Common myeloid progenitor, CD34-positive (primary cell): Measurements from ENCODE around the gene PRPH2.

Experiments
- CTCF ChIA-PET: fragments of 350-600 bp; sonication (Branson Sonifier 250); formaldehyde crosslinking; loops from one replicate; lab custom pipeline; 2021; ENCODE audit warnings: antibody characterized with exemption; lab: Charles Lee
- POLR2A ChIA-PET: fragments of 350-600 bp; sonication (Branson Sonifier 250); formaldehyde crosslinking; loops from one replicate; lab custom pipeline; 2021; ENCODE audit warnings: antibody characterized with exemption; lab: Charles Lee
- DNase-seq, 3 donors: peaks; one replicate each; pipeline versions ENCODE4 v3.0.0 to v3.0.0-alpha.2; 2013
- H3K27ac ChIP-seq, 2 experiments: 1 replicate in 1 of 2; 2 replicates in 1 of 2; pipeline ENCODE4 v1.7.0; 2013; ENCODE audit warnings: inconsistent platforms in 2 of 2, low read length in 2 of 2, mild to moderate bottlenecking in 2 of 2, low read depth in 1 of 2, moderate library complexity in 1 of 2; ENCODE audit not compliant: severe bottlenecking in 2 of 2, insufficient read depth in 1 of 2, poor library complexity in 1 of 2
- H3K27me3 ChIP-seq, 5 experiments: replicated peaks in 2 of 5; 1 replicate in 3 of 5; 2 replicates in 2 of 5; pipeline versions ENCODE4 v1.6.1 to v1.7.0; 2013; ENCODE audit warnings: low read length in 4 of 5, mild to moderate bottlenecking in 2 of 5, moderate library complexity in 2 of 5, inconsistent platforms in 1 of 5; ENCODE audit not compliant: insufficient read depth in 5 of 5, control insufficient read depth in 4 of 5
- H3K36me3 ChIP-seq, 4 experiments: 1 replicate in 2 of 4; 2 replicates in 2 of 4; pipeline versions ENCODE4 v1.6.1 to v1.7.0; 2013; ENCODE audit warnings: low read length in 3 of 4, control low read depth in 1 of 4, mild to moderate bottlenecking in 1 of 4; ENCODE audit not compliant: control insufficient read depth in 4 of 4, insufficient read depth in 4 of 4
- H3K4me1 ChIP-seq, 4 experiments: 1 replicate in 3 of 4; 2 replicates in 1 of 4; pipeline versions ENCODE4 v1.6.1 to v1.7.1; 2013; ENCODE audit warnings: low read length in 3 of 4, mild to moderate bottlenecking in 3 of 4, control low read depth in 1 of 4, inconsistent platforms in 1 of 4, moderate library complexity in 1 of 4; ENCODE audit not compliant: control insufficient read depth in 4 of 4, insufficient read depth in 4 of 4; ENCODE audit errors: control extremely low read depth in 1 of 4
- H3K4me3 ChIP-seq, 7 experiments: 1 replicate in 4 of 7; 2 replicates in 3 of 7; pipeline versions ENCODE4 v1.5.1 to v1.7.0; 2013; ENCODE audit warnings: mild to moderate bottlenecking in 7 of 7, low read length in 6 of 7, moderate library complexity in 6 of 7, inconsistent platforms in 2 of 7, low read depth in 2 of 7, control low read depth in 1 of 7; ENCODE audit not compliant: insufficient read depth in 4 of 7, control insufficient read depth in 1 of 7; ENCODE audit errors: extremely low read depth in 1 of 7
- H3K9me3 ChIP-seq, 5 experiments: 1 replicate in 4 of 5; 2 replicates in 1 of 5; pipeline versions ENCODE4 v1.6.1 to v1.7.1; 2013; ENCODE audit warnings: low read length in 4 of 5, mild to moderate bottlenecking in 2 of 5, inconsistent platforms in 1 of 5, low read depth in 1 of 5, moderate library complexity in 1 of 5; ENCODE audit not compliant: control insufficient read depth in 4 of 5, insufficient read depth in 2 of 5; ENCODE audit errors: control extremely low read depth in 1 of 5
- WGBS: methylation state at CpG from one replicate; pipeline ENCODE4 v1.1.5; 2013; ENCODE audit not compliant: insufficient coverage; 5-methylcytosine and 5-hydroxymethylcytosine counted together

Gene PRPH2

DNA sequence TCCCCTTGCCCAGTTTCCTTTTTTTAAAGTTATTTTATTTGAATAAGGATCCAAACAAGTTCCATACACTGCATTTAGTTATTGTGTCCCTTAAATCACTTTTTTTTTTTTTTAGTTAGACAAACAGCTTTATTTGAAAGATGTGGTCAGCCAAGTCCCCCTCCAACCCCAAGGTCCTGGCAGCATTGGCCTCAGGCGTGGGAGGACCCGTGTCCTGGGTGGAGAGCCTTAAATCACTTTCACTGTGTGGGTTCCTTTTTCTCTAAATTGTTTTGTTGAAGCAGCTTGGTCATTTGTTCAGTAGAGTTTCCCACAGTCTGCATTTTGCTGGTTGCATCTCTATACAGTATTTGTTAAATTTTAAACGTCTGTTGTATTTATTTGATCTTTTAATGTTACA, 28.7 kb upstream of the PRPH2 start:
- 100% methylated on average over 1 of the region's 3 CpGs for WGBS
- H3K4me1 ChIP-seq = peaks cover 0 to 26% (median 13%) of the 10 kb centered on the region in 4 experiments
- ChIA-PET POLR2A (no interaction called here), CTCF (no interaction called here)
- H3K9me3 ChIP-seq = no peaks in the 10 kb centered on the region
- DNase-seq = no peak
- no peak overlapping the region for H3K4me3 ChIP-seq
- no peaks in the 10 kb centered on the region for H3K27me3 ChIP-seq
- H3K36me3 ChIP-seq = peaks cover 0 to 8% (median 1%) of the 10 kb centered on the region in 4 experiments
- no peak overlapping the region for H3K27ac ChIP-seq

DNA sequence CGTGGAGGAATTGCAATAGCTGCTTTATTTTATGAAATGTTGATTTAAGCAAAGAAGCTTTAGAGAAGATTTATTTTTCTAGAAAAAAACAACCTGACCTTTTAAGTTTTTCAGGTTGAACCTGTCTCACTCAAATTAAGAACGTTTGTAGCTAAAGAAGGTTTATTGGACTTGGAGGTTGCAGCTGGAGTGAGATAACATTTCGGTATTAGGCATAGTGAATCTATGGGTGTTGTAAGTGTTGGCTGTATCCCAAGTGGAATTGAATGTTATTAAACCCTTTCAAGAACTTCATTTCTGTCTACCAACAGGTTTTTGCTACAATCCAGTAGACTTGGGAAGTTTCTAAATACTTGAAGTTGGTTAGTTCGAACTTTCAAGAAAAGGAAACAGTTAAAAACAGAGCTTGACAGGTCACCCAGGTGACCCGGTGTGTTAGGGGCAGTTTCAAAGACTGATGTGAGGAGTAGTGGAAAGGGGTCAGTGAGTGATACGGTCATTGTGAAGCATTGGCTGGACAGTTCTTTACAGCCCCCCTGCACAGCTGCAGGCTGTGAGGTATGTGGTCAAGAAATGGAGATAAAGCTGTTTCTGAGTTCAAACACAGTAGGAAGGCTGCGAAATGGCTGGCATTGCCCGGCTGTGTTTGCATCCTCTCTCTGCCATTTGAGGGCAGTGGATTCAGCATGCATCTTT, 26.0 kb upstream of the PRPH2 start:
- Histone ChIP-seq H3K36me3 (peaks cover 0 to 1% (median 0%) of the 10 kb centered on the region in 4 experiments), H3K4me3 (peak overlapping the region in 2 of 7 experiments; percentile 24 to 84), H3K27ac (peak overlapping the region in 1 of 2 experiments; percentile 96), H3K9me3 (no peaks in the 10 kb centered on the region), H3K4me1 (peaks cover 8 to 49% (median 34%) of the 10 kb centered on the region in 4 experiments), H3K27me3 (no peaks in the 10 kb centered on the region)
- ChIA-PET CTCF (interaction anchor here (0.8 to 1.7 kb wide), 9 partner anchors 9 to 56 kb away, joined by 3 to 9 read pairs (median 4); no protein-coding TSS in a partner anchor), POLR2A (interaction anchor here (4.6 to 4.9 kb wide), 2 partner anchors 22 to 34 kb away, joined by 34 to 84 read pairs; partner anchors contain the start of gene BICRAL)
- no peak for DNase-seq
- WGBS = 87% methylated on average over 5 of the region's 8 CpGs

DNA sequence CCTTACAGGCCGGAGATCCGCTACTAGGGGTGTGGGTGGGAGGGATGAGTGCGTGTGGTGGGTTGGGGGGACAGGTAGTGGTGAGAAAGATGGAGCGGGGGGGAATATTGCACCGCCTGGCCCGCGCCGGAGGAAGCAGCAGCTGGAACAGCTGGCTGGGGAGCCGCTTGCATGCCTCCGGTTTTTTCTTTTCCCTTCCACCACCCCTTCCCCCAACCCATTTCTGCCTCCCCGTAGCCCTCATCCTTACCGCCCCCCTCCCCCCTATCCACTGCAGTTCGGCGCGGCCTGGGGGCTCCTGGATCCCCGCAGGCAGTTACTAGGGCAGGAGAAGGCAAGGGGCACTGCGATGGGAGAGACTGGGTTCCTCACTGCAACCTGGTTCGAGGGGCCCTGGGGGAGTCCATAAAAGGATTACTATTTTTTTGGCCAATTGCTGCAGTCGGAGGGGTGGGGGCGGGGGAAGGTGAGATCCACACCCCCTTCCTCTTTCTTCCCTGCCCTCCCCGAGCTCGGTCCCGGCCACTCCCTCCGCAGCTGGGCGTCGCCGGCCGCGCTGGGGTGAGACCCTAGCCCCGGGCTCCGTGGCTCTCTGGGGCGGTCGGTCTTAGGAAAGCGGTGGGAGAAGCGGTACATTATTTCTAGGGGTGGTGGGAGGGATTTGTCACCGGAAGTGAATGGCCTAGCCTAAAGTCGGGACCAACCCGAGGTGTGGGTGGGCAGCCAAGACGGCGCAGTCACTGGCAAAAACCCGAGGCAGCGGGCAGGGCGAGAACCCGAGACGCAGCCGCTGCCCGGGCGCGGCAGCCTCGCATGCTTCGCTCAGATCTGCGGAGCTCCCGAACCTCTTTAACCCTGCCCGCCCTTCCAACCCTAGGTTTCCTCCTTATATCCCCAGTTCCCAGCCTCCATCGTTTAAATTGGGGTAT, 24.3 kb upstream of the PRPH2 start:
- ChIA-PET POLR2A (interaction anchor here (0.5 to 4.9 kb wide), 9 partner anchors 14 to 333 kb away, joined by 3 to 84 read pairs (median 6); partner anchors contain the start of genes BICRAL and RPL7L1), CTCF (interaction anchor here (0.8 to 8.3 kb wide), 8 partner anchors 9 to 181 kb away, joined by 3 to 61 read pairs (median 3); no protein-coding TSS in a partner anchor)
- H3K36me3 ChIP-seq = no peaks in the 10 kb centered on the region
- H3K9me3 ChIP-seq = no peaks in the 10 kb centered on the region
- peak overlapping the region; percentile 79 to 96 for H3K27ac ChIP-seq
- DNase-seq = peak; percentile 90 to 97 (median 96)
- 0% methylated on average over 14 of the region's 55 CpGs for WGBS
- no peaks in the 10 kb centered on the region for H3K27me3 ChIP-seq
- H3K4me1 ChIP-seq = peaks cover 12 to 61% (median 48%) of the 10 kb centered on the region in 4 experiments
- peak overlapping the region; percentile 69 to 99 (median 90) for H3K4me3 ChIP-seq

DNA sequence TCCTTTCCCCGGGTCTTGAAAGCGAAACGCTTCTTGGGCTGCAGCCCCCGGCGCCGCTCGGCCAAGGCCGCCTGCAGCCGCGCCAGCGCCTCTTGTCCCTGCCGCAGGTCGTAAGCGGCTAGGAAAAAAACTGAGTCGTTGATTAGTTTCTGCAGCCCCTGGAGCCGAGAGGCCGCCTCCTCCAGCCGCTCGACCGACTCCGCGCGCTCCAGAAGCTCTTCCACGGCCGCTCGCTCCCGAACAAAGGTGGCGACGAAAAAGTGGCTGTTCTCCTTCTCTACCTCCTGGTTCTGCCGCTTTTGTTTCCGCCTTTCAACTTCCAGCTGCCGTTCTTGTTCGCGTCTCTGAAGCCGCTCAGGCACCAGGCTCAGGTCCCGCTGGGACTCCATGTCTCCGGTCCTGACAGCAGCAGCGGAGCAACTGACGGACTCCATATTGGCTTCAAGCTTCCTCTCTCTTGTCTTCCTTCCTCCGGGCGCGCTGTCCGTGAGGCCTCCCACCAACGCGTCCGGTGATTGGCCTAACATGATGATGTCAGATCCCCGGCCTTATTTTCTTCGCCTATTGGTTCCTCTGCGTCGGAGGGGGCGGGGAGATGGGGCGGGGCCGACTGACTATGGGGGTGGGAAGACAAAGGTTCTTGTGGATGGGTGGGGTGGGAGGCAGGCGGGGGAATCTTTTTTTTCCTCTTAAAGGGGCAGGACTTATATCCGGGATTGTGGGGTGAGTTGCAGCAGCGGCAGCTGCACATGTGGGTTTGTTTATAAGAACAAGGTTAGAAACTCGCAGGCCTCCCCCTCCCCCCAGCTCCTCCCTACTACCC, 23.5 kb upstream of the PRPH2 start, which contains the start of gene TBCC:
Gene TBCC, minus strand, starts transcription at position 464 of the 823 bp plus-strand sequence. Its CDS starts 30 bp downstream, at position 434.
- DNase-seq = peak; percentile 99
- POLR2A ChIA-PET = interaction anchor here (0.8 to 4.9 kb wide), 8 partner anchors 15 to 134 kb away, joined by 3 to 84 read pairs (median 8); partner anchors contain the start of genes BICRAL and RPL7L1
- Histone ChIP-seq H3K9me3 (no peaks in the 10 kb centered on the region), H3K36me3 (no peaks in the 10 kb centered on the region), H3K4me3 (peak within 1 kb of the TSS; percentile 90 to 100 (median 98)), H3K4me1 (peaks cover 12 to 64% (median 48%) of the 10 kb centered on the region in 4 experiments), H3K27me3 (no peaks in the 10 kb centered on the region), H3K27ac (peak within 1 kb of the TSS; percentile 86 to 96)
- WGBS = 0% methylated on average over 46 of the region's 57 CpGs
- CTCF ChIA-PET = interaction anchor here (0.6 to 8.3 kb wide), 11 partner anchors 7 to 180 kb away, joined by 3 to 61 read pairs (median 3); no protein-coding TSS in a partner anchor

DNA sequence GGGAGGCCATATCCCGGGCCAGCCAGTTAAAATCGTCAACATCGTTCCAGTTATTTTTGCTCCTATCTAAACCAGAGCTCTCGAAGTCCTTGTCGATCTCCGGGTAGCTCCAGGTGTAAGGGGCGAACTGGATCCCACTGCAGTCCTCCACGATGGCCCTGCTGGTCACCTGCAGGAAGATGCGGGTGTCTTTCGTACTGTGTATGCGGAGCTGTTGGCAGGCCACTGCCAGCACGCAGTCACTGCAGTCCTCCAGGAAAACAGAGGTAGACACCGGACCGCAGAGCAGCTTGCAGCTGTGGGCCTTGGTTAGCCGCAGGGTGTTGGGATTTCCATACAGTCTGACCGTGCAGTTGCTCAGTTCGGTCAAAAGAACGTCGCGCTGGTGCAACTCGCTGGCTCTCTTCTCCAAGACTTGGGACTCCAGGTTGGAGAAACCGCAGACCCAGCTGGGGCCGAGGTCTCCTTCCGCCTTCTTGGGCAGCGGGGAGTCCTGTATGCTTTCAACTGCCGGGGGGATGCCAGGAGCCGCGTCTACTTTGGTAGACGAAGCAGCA, 22.8 kb upstream of the PRPH2 start:
- POLR2A ChIA-PET = interaction anchor here (0.8 to 4.9 kb wide), 7 partner anchors 15 to 135 kb away, joined by 3 to 84 read pairs (median 10); partner anchors contain the start of genes BICRAL and RPL7L1
- no peaks in the 10 kb centered on the region for H3K27me3 ChIP-seq
- H3K4me3 ChIP-seq = peak overlapping the region; percentile 87 to 100 (median 98)
- CTCF ChIA-PET = interaction anchor here (0.6 to 8.3 kb wide), 9 partner anchors 8 to 180 kb away, joined by 3 to 61 read pairs (median 3); no protein-coding TSS in a partner anchor
- WGBS = 4% methylated on average over 28 of the region's 29 CpGs
- no peaks in the 10 kb centered on the region for H3K36me3 ChIP-seq
- H3K4me1 ChIP-seq = peaks cover 12 to 62% (median 48%) of the 10 kb centered on the region in 4 experiments
- peak overlapping the region; percentile 86 to 96 for H3K27ac ChIP-seq
- DNase-seq = peak; percentile 15 to 67 (median 65)
- H3K9me3 ChIP-seq = no peaks in the 10 kb centered on the region
